HEK293 (cell line): Measurements from ENCODE around the gene SNX5.

ENCODE experiments used
- ZNF146 ChIP-seq: fragments of 450-650 bp; formaldehyde crosslinking; IDR thresholded peaks from 2 replicates; pipeline ENCODE4 v1.5.1; 2016; ENCODE audit warnings: missing biosample characterization, missing genetic modification characterization
- ZNF510 ChIP-seq: fragments of 450-650 bp; formaldehyde crosslinking; IDR thresholded peaks from 2 replicates; pipeline ENCODE4 v1.5.1; 2018; ENCODE audit warnings: mild to moderate bottlenecking, missing genetic modification characterization, missing biosample characterization; ENCODE audit not compliant: insufficient replicate concordance
- TF ChIP-seq, protein P1 (sequence below): fragments of 450-650 bp; formaldehyde crosslinking; IDR thresholded peaks from 2 replicates; pipeline ENCODE4 v1.5.1; 2016; ENCODE audit warnings: missing biosample characterization, missing genetic modification characterization
- TF ChIP-seq, protein P2 (sequence below): fragments of 450-650 bp; formaldehyde crosslinking; conservative IDR thresholded peaks from 2 replicates; pipeline ENCODE4 v1.5.1; 2016; ENCODE audit warnings: low read depth, missing biosample characterization, missing genetic modification characterization

DNA sequence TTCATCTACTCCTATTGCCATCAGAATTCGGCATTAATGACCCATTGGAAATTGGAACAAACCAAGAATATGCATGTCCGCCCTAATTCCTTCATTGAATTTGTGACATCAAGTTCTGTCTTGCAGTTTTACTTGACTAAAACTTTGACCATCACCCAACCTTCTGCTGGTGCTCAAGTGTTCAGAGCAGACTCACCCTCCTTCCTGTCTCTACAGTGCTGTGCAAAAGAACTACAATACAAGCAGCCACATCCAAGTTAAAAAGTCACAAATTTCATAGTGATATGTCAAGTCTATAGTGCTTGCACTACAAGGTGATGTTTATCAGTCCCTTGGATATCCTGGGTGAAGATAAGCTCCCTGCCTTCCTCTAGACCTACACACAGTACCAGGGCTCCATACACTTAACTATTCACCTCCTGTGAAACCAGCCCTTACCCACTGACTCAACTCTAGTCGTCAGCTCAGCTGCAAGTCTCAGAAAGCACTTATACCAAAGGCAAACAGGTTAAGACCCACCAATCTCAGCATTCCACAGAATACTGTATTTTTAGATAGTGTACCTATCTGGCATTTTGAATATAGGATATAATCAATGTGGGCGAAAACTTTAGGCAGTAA, 23.6 kb downstream of the SNX5 start:
- TF ChIP-seq ZNF510 (no peak), ZNF146 (tag by site-specific recombination) (no peak)
- TF ChIP-seq, protein P1, sequence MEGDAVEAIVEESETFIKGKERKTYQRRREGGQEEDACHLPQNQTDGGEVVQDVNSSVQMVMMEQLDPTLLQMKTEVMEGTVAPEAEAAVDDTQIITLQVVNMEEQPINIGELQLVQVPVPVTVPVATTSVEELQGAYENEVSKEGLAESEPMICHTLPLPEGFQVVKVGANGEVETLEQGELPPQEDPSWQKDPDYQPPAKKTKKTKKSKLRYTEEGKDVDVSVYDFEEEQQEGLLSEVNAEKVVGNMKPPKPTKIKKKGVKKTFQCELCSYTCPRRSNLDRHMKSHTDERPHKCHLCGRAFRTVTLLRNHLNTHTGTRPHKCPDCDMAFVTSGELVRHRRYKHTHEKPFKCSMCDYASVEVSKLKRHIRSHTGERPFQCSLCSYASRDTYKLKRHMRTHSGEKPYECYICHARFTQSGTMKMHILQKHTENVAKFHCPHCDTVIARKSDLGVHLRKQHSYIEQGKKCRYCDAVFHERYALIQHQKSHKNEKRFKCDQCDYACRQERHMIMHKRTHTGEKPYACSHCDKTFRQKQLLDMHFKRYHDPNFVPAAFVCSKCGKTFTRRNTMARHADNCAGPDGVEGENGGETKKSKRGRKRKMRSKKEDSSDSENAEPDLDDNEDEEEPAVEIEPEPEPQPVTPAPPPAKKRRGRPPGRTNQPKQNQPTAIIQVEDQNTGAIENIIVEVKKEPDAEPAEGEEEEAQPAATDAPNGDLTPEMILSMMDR, result no peak
- TF ChIP-seq, protein P2, sequence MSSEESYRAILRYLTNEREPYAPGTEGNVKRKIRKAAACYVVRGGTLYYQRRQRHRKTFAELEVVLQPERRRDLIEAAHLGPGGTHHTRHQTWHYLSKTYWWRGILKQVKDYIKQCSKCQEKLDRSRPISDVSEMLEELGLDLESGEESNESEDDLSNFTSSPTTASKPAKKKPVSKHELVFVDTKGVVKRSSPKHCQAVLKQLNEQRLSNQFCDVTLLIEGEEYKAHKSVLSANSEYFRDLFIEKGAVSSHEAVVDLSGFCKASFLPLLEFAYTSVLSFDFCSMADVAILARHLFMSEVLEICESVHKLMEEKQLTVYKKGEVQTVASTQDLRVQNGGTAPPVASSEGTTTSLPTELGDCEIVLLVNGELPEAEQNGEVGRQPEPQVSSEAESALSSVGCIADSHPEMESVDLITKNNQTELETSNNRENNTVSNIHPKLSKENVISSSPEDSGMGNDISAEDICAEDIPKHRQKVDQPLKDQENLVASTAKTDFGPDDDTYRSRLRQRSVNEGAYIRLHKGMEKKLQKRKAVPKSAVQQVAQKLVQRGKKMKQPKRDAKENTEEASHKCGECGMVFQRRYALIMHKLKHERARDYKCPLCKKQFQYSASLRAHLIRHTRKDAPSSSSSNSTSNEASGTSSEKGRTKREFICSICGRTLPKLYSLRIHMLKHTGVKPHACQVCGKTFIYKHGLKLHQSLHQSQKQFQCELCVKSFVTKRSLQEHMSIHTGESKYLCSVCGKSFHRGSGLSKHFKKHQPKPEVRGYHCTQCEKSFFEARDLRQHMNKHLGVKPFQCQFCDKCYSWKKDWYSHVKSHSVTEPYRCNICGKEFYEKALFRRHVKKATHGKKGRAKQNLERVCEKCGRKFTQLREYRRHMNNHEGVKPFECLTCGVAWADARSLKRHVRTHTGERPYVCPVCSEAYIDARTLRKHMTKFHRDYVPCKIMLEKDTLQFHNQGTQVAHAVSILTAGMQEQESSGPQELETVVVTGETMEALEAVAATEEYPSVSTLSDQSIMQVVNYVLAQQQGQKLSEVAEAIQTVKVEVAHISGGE (tag by site-specific recombination), result no peak
